Pancreas (tissue), 10 donors: Measurements from ENCODE around the gene WIPF3. TPM values are rescaled to one million over a fixed set of nuclear protein-coding genes. Genes with fewer than 3 reads are reported as not detected.

Experiments
- ATAC-seq, 4 donors: fragments of 200-7000 bp; cut with Tn5 transposase; one replicate each; pipeline versions ENCODE4 v1.8.0 to v1.9.1; 2020; ENCODE audit warnings: mild to moderate bottlenecking in 4 of 4, moderate library complexity in 4 of 4
- DNase-seq, 6 donors: peaks; one replicate each; pipeline ENCODE4 v3.0.0-alpha.2; 2020
- FAIRE-seq: peaks from 2 replicates; lab custom pipeline; 2012; peaks lifted over from hg19 to GRCh38; lab: Jason Lieb, UNC
- H3K27ac ChIP-seq, 4 donors: fragments of 200-600 bp; sonication (generic); 1 replicate in 3 of 4; 2 replicates in 1 of 4; pipeline versions ENCODE4 v1.5.0 to v1.8.0; 2020
- H3K27me3 ChIP-seq, 4 donors: fragments of 200-600 bp; one replicate each; pipeline ENCODE4 v1.8.0; 2021
- H3K36me3 ChIP-seq, 3 donors: fragments of 200-600 bp; sonication (generic) in 1 of 3; one replicate each; pipeline versions ENCODE4 v1.5.0 to v1.8.0; 2020 to 2021
- H3K4me1 ChIP-seq, 3 donors: fragments of 200-600 bp; one replicate each; pipeline ENCODE4 v1.8.0; 2021
- H3K4me3 ChIP-seq, 4 donors: fragments of 200-600 bp; sonication (generic) in 2 of 4; one replicate each; pipeline versions ENCODE4 v1.5.0 to v1.8.0; 2020 to 2021
- H3K9me3 ChIP-seq, 4 donors: fragments of 200-600 bp; one replicate each; pipeline ENCODE4 v1.8.0; 2021
- CTCF ChIP-seq, 4 donors: fragments of 200-600 bp; sonication (generic) in 3 of 4; IDR thresholded peaks; one replicate each; pipeline versions ENCODE4 v1.5.0 to v1.8.0; 2021; ENCODE audit warnings: antibody characterized with exemption in 4 of 4
- WGBS, 2 donors: extraction: QIAGEN DNeasy Blood & Tissue Kit; methylation state at CpG; one replicate each; pipeline ENCODE4 v1.1.7; 2013; 5-methylcytosine and 5-hydroxymethylcytosine counted together
- intact Hi-C, 3 donors: fragments of 100-400 bp; cut with DNase I; formaldehyde crosslinking; loops; one replicate each; pipeline versions ENCODE4 v1.11.1 to v1.14.2; 2022
- polyA plus RNA-seq, 2 donors: library from polyadenylated mRNA; stranded (reverse); fragments of 200-250 nt; gene quantifications; one replicate each; pipeline ENCODE4 v1.2.3, GENCODE V29; 2013
- total RNA-seq, 6 donors: library from RNA; stranded (reverse); fragmentation: NEBNext Ultra II Directional in 4 of 6; extraction: Animal tissue kit (Norgen Biotek cat#: 25700) in 4 of 6; gene quantifications; one replicate each; pipeline versions ENCODE4 v1.2.1 to v1.2.4, GENCODE V29; 2021 to 2023
- donor health status: healthy with polysubstance abuse.
- donor health status: DM: no; HTN: no; CAD: no; lungs with moderate emphysema.
- donor health status: DM: no; HTN: no; CAD: no.
- donor health status: control.
- donor health status: control.
- donor health status: Bipolar disorder and iron deficiency.
- donor health status: DM: yes; HTN: yes; CAD: no.
- donor health status: DM: no; HTN: no; CAD: no.
- donor health status: DM: no; HTN: no; CAD: no.
- donor health status: DM: yes; HTN: yes; CAD: no.

The WIPF3 gene
- total and polyA plus RNA-seq, 8 donors = 0.98 to 4.6 (median 1.6) TPM

- no peak for FAIRE-seq
- DNase-seq = peak in 3 of 6 donors; percentile 36 to 72 (median 36)
- Histone ChIP-seq H3K27me3 (no peaks in the 10 kb centered on the region), H3K27ac (no peak overlapping the region), H3K36me3 (no peaks in the 10 kb centered on the region), H3K4me3 (peak overlapping the region in 2 of 4 donors; percentile 13 to 22), H3K9me3 (no peaks in the 10 kb centered on the region), H3K4me1 (no peaks in the 10 kb centered on the region)
- WGBS, 2 donors = 42 to 46% methylated on average over 33 to 44 of the region's 46 CpGs
- TF ChIP-seq CTCF (IDR thresholded peaks at IDR 0.05) = no peak
- peak; percentile 46 to 78 (median 66) for ATAC-seq
- intact Hi-C loops = no loop called here
Measured at GRCh38 chr7:29883462-29884398, 77.4 kb downstream of the WIPF3 start.

GRCh38 chr7:29884399-29885272, 78.3 kb downstream of the WIPF3 start:
- intact Hi-C loops = no loop called here
- no peak for FAIRE-seq
- ATAC-seq = peak; percentile 50 to 78 (median 64)
- TF ChIP-seq CTCF (IDR thresholded peaks at IDR 0.05) = no peak
- peak in 2 of 6 donors; percentile 30 to 45 for DNase-seq
- H3K27ac ChIP-seq = no peak overlapping the region
- H3K9me3 ChIP-seq = no peaks in the 10 kb centered on the region
- H3K27me3 ChIP-seq = no peaks in the 10 kb centered on the region
- H3K36me3 ChIP-seq = no peaks in the 10 kb centered on the region
- no peaks in the 10 kb centered on the region for H3K4me1 ChIP-seq
- 43 to 46% methylated on average over 24 to 28 of the region's 28 CpGs for WGBS, 2 donors
- H3K4me3 ChIP-seq = peak overlapping the region in 2 of 4 donors; percentile 13 to 22

- FAIRE-seq (no peak), ATAC-seq (no peak), DNase-seq (no peak)
- no peaks in the 10 kb centered on the region for H3K4me1 ChIP-seq
- WGBS, 2 donors = 88 to 92% methylated on average over 3 of the region's 3 CpGs
- H3K27me3 ChIP-seq = no peaks in the 10 kb centered on the region
- no peaks in the 10 kb centered on the region for H3K36me3 ChIP-seq
- no peak overlapping the region for H3K27ac ChIP-seq
- intact Hi-C loops = no loop called here
- no peak for TF ChIP-seq CTCF (IDR thresholded peaks at IDR 0.05)
- no peaks in the 10 kb centered on the region for H3K9me3 ChIP-seq
- H3K4me3 ChIP-seq = no peak overlapping the region
Measured at GRCh38 chr7:29885626-29886025, 79.3 kb downstream of the WIPF3 start.

GRCh38 chr7:29886827-29887226, 80.5 kb downstream of the WIPF3 start:
- H3K4me1 ChIP-seq = no peaks in the 10 kb centered on the region
- intact Hi-C loops = no loop called here
- DNase-seq (no peak), FAIRE-seq (no peak), ATAC-seq (no peak)
- no peaks in the 10 kb centered on the region for H3K9me3 ChIP-seq
- H3K27me3 ChIP-seq = no peaks in the 10 kb centered on the region
- WGBS, 2 donors = 95 to 96% methylated on average over 2 of the region's 2 CpGs
- H3K4me3 ChIP-seq = no peak overlapping the region
- no peak overlapping the region for H3K27ac ChIP-seq
- TF ChIP-seq CTCF (IDR thresholded peaks at IDR 0.05) = no peak
- no peaks in the 10 kb centered on the region for H3K36me3 ChIP-seq
